Esophagus squamous epithelium (tissue), 5 donors: Measurements from ENCODE around the gene UGT2B17. TPM values are rescaled to one million over a fixed set of nuclear protein-coding genes. Genes with fewer than 3 reads are reported as not detected.

Experiments
- DNase-seq: peaks from one replicate; lab custom pipeline; 2025; lab: John Stamatoyannopoulos, UW
- H3K27ac ChIP-seq, 4 donors: fragments of 200-600 bp; sonication (generic); one replicate each; pipeline ENCODE4 v1.5.1; 2016 to 2019; ENCODE audit warnings: mild to moderate bottlenecking in 1 of 4
- H3K27me3 ChIP-seq, 4 donors: fragments of 200-600 bp; sonication (generic); 1 replicate in 3 of 4; 2 replicates in 1 of 4; pipeline versions ENCODE4 v1.5.1 to v1.6.0; 2017 to 2021; ENCODE audit warnings: antibody characterized with exemption in 1 of 4
- H3K36me3 ChIP-seq, 3 donors: fragments of 200-600 bp; sonication (generic); one replicate each; pipeline ENCODE4 v1.5.1; 2016 to 2019
- H3K4me1 ChIP-seq, 3 donors: fragments of 200-600 bp; sonication (generic); one replicate each; pipeline ENCODE4 v1.5.1; 2017 to 2019
- H3K4me3 ChIP-seq, 4 donors: fragments of 200-600 bp; sonication (generic); 1 replicate in 3 of 4; 2 replicates in 1 of 4; pipeline ENCODE4 v1.5.1; 2016 to 2019; ENCODE audit warnings: mild to moderate bottlenecking in 2 of 4, moderate library complexity in 1 of 4
- H3K9me3 ChIP-seq, 3 donors: fragments of 200-600 bp; sonication (generic); one replicate each; pipeline ENCODE4 v1.5.1; 2016 to 2019
- POLR2A ChIP-seq, 4 donors: fragments of 450-650 bp; IDR thresholded peaks; one replicate each; pipeline ENCODE4 v1.6.1; 2017; ENCODE audit warnings: antibody characterized with exemption in 4 of 4, mild to moderate bottlenecking in 4 of 4, moderate library complexity in 3 of 4
- WGBS, 2 donors: methylation state at CpG; one replicate each; pipeline ENCODE4 v1.1.5; 2018; 5-methylcytosine and 5-hydroxymethylcytosine counted together
- intact Hi-C: fragments of 100-400 bp; cut with DNase I; formaldehyde crosslinking; loops from one replicate; pipeline ENCODE4 v1.15.0; 2022
- total RNA-seq, 4 donors: library from RNA; depleted of rRNA; stranded (reverse); fragments of >200 nt; gene quantifications; one replicate each; pipeline ENCODE4 v1.1.0, GENCODE V29; 2016
- TF ChIP-seq, protein P1 (sequence below), 6 experiments: fragments of 450-650 bp in 4 of 6; fragments of 200-600 bp in 2 of 6; sonication (generic) in 2 of 6; IDR thresholded peaks; one replicate each; pipeline ENCODE4 v1.5.1; 2016 to 2019; ENCODE audit warnings: antibody characterized with exemption in 6 of 6, mild to moderate bottlenecking in 4 of 6, moderate library complexity in 4 of 6
- donor health status: DM: yes; HTN: yes; CAD: no.

Gene UGT2B17
- total RNA-seq, 4 donors from 2014 or later, result not detected

DNA sequence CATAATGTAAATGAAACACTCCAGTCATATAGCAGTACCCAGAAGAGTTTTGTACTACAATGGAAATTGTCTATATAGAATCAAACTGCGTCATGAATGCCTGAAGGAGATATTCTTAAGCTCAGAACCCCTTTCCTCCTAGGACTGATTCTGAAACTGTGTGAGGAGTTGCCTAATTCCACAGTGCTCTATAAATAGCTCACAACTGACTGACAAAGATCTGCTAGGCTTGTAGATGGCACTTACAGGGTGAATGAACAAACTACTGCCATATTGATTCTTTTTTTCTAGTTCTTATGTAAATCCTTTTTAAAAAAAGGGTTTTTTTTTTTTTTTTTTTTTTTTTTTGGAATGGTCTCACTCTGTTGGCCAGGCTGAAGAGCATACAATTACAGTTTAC lies 30.1 kb upstream of the UGT2B17 start:
- DNase-seq, result no peak
- Histone ChIP-seq H3K36me3 (no peaks in the 10 kb centered on the region), H3K27me3 (no peaks in the 10 kb centered on the region), H3K27ac (no peak overlapping the region), H3K4me3 (no peak overlapping the region), H3K9me3 (no peaks in the 10 kb centered on the region), H3K4me1 (no peaks in the 10 kb centered on the region)
- intact Hi-C loops, result no loop called here
- WGBS, 2 donors, result 78 to 95% methylated on average over 1 of the region's 1 CpG
- no peak for TF ChIP-seq POLR2A (IDR thresholded peaks at IDR 0.05)
- TF ChIP-seq, protein P1, sequence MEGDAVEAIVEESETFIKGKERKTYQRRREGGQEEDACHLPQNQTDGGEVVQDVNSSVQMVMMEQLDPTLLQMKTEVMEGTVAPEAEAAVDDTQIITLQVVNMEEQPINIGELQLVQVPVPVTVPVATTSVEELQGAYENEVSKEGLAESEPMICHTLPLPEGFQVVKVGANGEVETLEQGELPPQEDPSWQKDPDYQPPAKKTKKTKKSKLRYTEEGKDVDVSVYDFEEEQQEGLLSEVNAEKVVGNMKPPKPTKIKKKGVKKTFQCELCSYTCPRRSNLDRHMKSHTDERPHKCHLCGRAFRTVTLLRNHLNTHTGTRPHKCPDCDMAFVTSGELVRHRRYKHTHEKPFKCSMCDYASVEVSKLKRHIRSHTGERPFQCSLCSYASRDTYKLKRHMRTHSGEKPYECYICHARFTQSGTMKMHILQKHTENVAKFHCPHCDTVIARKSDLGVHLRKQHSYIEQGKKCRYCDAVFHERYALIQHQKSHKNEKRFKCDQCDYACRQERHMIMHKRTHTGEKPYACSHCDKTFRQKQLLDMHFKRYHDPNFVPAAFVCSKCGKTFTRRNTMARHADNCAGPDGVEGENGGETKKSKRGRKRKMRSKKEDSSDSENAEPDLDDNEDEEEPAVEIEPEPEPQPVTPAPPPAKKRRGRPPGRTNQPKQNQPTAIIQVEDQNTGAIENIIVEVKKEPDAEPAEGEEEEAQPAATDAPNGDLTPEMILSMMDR (IDR thresholded peaks at IDR 0.05), result no peak

DNA sequence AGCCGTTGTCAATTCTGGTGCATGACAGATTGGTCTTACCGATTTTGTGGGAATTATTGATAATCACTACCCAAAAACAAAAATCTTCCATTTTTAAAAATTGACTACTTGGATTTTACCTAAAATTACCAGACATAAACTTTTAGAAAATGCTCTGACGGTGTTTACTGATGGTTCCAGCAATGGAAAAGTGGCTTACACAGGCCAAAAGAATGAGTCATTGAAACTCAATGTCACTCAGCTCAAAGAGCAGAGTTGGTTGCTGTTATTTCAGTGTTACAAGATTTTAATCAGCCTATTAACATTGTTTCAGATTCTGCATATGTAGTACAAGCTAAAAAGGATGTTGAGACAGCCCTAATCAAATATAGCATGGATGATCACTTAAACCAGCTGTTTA lies 23.0 kb upstream of the UGT2B17 start:
- no peaks in the 10 kb centered on the region for H3K36me3 ChIP-seq
- intact Hi-C loops, result no loop called here
- H3K9me3 ChIP-seq, result no peaks in the 10 kb centered on the region
- no peaks in the 10 kb centered on the region for H3K27me3 ChIP-seq
- H3K4me3 ChIP-seq, result no peak overlapping the region
- no peaks in the 10 kb centered on the region for H3K4me1 ChIP-seq
- 74 to 75% methylated on average over 3 of the region's 3 CpGs for WGBS, 2 donors
- H3K27ac ChIP-seq, result no peak overlapping the region
- DNase-seq, result no peak
- TF ChIP-seq, protein P1 (IDR thresholded peaks at IDR 0.05), result no peak
- no peak for TF ChIP-seq POLR2A (IDR thresholded peaks at IDR 0.05)

DNA sequence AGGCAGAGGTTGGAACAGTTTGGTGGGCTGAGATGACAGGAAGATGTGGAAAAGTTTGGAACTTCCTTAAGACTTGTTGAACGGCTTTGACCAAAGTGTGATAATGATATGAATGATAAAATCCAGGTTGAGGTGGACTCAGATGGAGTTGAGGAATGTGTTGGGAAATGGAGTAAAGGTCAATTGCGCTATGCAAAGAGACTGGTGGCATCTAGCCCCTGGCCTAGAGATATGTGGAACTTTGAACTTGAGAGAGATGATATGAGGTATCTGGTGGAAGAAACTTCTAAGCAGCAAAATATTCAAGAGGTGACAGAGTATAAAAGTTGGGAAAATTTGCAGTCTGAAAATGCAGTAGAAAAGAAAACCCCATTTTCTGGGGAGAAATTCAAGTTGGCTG lies 21.4 kb upstream of the UGT2B17 start:
- H3K27me3 ChIP-seq, result no peaks in the 10 kb centered on the region
- TF ChIP-seq, protein P1 (IDR thresholded peaks at IDR 0.05), result no peak
- TF ChIP-seq POLR2A (IDR thresholded peaks at IDR 0.05), result no peak
- no peaks in the 10 kb centered on the region for H3K4me1 ChIP-seq
- 78 to 86% methylated on average over 2 of the region's 2 CpGs for WGBS, 2 donors
- H3K27ac ChIP-seq, result no peak overlapping the region
- intact Hi-C loops, result no loop called here
- H3K4me3 ChIP-seq, result no peak overlapping the region
- no peaks in the 10 kb centered on the region for H3K36me3 ChIP-seq
- H3K9me3 ChIP-seq, result no peaks in the 10 kb centered on the region
- DNase-seq, result no peak

DNA sequence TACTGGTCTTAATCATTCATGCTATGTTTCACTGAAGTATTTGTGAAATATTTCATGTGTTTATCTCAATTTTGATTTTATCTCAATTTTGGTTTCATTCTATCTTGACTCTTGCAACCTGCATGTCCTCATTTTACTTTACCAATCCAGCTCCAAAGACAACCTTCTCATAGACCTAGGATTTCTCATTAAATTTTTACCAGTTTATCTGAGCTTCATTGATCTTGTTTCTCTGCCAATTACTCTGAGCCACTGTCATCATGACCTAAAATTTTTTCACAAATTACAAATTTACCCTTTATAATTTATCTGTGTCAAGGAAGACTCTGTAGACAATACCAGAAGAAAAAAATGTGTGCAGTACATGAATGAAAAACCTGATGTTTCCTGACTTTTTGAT lies 18.6 kb upstream of the UGT2B17 start:
- intact Hi-C loops, result no loop called here
- Histone ChIP-seq H3K27me3 (no peaks in the 10 kb centered on the region), H3K4me3 (no peak overlapping the region), H3K36me3 (no peaks in the 10 kb centered on the region), H3K27ac (no peak overlapping the region), H3K4me1 (no peaks in the 10 kb centered on the region), H3K9me3 (no peaks in the 10 kb centered on the region)
- DNase-seq, result no peak
- TF ChIP-seq, protein P1 (IDR thresholded peaks at IDR 0.05), result no peak
- no peak for TF ChIP-seq POLR2A (IDR thresholded peaks at IDR 0.05)

DNA sequence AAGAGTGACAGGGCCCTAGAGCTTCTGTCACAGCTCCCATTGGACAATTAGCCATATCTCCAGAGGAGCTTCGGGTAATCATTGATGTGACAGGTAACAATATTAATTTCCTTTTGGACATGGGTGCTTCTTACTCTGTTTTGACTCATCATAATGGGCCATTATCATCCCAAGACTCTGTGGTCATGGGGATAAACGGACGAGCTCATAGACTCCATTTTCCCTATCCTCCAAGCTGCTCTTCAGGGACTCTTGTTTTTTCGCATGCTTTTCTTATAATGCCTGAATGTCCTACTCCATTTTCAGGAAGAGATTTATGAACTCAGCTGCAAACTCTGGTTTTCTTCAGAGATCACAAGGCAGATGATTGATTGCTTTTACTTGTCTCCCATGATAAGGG lies 17.0 kb upstream of the UGT2B17 start:
- DNase-seq, result no peak
- intact Hi-C loops, result no loop called here
- no peaks in the 10 kb centered on the region for H3K27me3 ChIP-seq
- no peaks in the 10 kb centered on the region for H3K36me3 ChIP-seq
- TF ChIP-seq, protein P1 (IDR thresholded peaks at IDR 0.05), result no peak
- no peak for TF ChIP-seq POLR2A (IDR thresholded peaks at IDR 0.05)
- H3K4me1 ChIP-seq, result no peaks in the 10 kb centered on the region
- no peaks in the 10 kb centered on the region for H3K9me3 ChIP-seq
- no peak overlapping the region for H3K4me3 ChIP-seq
- H3K27ac ChIP-seq, result no peak overlapping the region
- 69 to 95% methylated on average over 3 to 4 of the region's 4 CpGs for WGBS, 2 donors
